ENCODE results near the gene NFX1. TPM values are rescaled to one million over a fixed set of nuclear protein-coding genes. Genes with fewer than 3 reads are reported as not detected.

NFX1 gene
- total and polyA plus RNA-seq, 9 of the 15 experiments (the other 6 are each of a cell fraction or from before 2014, with no cell fraction given), result 8.8 to 38.9 (median 26.8) TPM

DNA sequence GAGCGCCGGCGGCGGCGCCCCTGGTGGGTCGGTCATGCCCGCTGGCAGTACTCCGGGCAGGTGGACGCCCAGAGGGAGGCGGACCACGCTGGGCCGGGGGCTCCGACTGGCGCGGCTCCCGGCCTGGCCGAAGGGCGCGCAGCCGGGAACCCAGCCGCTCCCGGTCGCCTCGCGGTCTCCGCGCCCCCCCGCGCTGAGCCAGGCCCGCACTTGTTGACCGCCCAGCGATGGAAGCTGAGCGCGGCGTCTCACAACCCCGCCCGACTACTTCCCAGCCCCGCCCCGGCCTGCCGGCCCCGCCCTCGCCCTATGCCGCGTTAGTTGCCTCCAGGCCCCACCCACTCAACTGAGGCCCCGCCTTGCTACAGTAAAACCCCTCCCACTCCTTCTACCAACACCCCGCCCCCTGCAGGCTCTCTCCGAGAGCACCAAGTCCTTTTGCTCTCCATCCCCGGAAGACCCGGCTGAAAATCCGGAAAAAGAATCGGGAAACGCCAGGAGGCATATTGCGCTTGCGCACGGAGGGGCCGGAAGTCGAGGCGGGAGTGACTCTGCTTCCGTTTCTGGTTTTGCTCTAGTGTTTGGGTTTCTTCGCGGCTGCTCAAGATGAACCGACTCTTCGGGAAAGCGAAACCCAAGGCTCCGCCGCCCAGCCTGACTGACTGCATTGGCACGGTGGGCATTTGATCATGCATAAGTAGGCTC is 25.7 kb upstream of the NFX1 start, which contains the start of the genes BAG1 and CHMP5 (continued):
- no peak for TF ChIP-seq FOXA1 (IDR thresholded peaks at IDR 0.05; ENCODE audit: borderline replicate concordance)
- TF ChIP-seq, protein P1, sequence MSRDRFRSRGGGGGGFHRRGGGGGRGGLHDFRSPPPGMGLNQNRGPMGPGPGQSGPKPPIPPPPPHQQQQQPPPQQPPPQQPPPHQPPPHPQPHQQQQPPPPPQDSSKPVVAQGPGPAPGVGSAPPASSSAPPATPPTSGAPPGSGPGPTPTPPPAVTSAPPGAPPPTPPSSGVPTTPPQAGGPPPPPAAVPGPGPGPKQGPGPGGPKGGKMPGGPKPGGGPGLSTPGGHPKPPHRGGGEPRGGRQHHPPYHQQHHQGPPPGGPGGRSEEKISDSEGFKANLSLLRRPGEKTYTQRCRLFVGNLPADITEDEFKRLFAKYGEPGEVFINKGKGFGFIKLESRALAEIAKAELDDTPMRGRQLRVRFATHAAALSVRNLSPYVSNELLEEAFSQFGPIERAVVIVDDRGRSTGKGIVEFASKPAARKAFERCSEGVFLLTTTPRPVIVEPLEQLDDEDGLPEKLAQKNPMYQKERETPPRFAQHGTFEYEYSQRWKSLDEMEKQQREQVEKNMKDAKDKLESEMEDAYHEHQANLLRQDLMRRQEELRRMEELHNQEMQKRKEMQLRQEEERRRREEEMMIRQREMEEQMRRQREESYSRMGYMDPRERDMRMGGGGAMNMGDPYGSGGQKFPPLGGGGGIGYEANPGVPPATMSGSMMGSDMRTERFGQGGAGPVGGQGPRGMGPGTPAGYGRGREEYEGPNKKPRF (IDR thresholded peaks at IDR 0.05; ENCODE audit: low read depth, low read length), result no peak
- no peak for TF ChIP-seq ZNF212 (CRISPR knock-in tag; IDR thresholded peaks at IDR 0.05)
- TF ChIP-seq, protein P2, sequence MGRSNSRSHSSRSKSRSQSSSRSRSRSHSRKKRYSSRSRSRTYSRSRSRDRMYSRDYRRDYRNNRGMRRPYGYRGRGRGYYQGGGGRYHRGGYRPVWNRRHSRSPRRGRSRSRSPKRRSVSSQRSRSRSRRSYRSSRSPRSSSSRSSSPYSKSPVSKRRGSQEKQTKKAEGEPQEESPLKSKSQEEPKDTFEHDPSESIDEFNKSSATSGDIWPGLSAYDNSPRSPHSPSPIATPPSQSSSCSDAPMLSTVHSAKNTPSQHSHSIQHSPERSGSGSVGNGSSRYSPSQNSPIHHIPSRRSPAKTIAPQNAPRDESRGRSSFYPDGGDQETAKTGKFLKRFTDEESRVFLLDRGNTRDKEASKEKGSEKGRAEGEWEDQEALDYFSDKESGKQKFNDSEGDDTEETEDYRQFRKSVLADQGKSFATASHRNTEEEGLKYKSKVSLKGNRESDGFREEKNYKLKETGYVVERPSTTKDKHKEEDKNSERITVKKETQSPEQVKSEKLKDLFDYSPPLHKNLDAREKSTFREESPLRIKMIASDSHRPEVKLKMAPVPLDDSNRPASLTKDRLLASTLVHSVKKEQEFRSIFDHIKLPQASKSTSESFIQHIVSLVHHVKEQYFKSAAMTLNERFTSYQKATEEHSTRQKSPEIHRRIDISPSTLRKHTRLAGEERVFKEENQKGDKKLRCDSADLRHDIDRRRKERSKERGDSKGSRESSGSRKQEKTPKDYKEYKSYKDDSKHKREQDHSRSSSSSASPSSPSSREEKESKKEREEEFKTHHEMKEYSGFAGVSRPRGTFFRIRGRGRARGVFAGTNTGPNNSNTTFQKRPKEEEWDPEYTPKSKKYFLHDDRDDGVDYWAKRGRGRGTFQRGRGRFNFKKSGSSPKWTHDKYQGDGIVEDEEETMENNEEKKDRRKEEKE (IDR thresholded peaks at IDR 0.05; ENCODE audit: borderline replicate concordance in 1 of 2, control insufficient read depth in 1 of 2, low read depth in 2 of 2, low read length in 1 of 2), result no peak
- TF ChIP-seq ZEB2 (IDR thresholded peaks at IDR 0.05), result no peak
- no peak for TF ChIP-seq SRSF3 (IDR thresholded peaks at IDR 0.05; ENCODE audit: insufficient read depth, low read length)
- TF ChIP-seq KLF1 (tag; IDR thresholded peaks at IDR 0.05), result no peak
- TF ChIP-seq, protein P3, sequence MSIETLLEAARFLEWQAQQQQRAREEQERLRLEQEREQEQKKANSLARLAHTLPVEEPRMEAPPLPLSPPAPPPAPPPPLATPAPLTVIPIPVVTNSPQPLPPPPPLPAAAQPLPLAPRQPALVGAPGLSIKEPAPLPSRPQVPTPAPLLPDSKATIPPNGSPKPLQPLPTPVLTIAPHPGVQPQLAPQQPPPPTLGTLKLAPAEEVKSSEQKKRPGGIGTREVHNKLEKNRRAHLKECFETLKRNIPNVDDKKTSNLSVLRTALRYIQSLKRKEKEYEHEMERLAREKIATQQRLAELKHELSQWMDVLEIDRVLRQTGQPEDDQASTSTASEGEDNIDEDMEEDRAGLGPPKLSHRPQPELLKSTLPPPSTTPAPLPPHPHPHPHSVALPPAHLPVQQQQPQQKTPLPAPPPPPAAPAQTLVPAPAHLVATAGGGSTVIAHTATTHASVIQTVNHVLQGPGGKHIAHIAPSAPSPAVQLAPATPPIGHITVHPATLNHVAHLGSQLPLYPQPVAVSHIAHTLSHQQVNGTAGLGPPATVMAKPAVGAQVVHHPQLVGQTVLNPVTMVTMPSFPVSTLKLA (conservative IDR thresholded peaks at IDR 0.05), result no peak; a peak in 1 of 4 replicates
- TF ChIP-seq ZNF79 (CRISPR knock-in tag; IDR thresholded peaks at IDR 0.05; ENCODE audit: low read depth), result no peak
- TF ChIP-seq MAFK (IDR thresholded peaks at IDR 0.05; ENCODE audit: low read length), result no peak
- TF ChIP-seq ZNF780A (CRISPR knock-in tag; IDR thresholded peaks at IDR 0.05), result no peak
- TF ChIP-seq, protein P4, sequence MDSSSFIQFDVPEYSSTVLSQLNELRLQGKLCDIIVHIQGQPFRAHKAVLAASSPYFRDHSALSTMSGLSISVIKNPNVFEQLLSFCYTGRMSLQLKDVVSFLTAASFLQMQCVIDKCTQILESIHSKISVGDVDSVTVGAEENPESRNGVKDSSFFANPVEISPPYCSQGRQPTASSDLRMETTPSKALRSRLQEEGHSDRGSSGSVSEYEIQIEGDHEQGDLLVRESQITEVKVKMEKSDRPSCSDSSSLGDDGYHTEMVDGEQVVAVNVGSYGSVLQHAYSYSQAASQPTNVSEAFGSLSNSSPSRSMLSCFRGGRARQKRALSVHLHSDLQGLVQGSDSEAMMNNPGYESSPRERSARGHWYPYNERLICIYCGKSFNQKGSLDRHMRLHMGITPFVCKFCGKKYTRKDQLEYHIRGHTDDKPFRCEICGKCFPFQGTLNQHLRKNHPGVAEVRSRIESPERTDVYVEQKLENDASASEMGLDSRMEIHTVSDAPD (CRISPR knock-in tag; IDR thresholded peaks at IDR 0.05), result no peak
- TF ChIP-seq HSF4 (CRISPR knock-in tag; IDR thresholded peaks at IDR 0.05; ENCODE audit: borderline replicate concordance), result no peak
- TF ChIP-seq, protein P5, sequence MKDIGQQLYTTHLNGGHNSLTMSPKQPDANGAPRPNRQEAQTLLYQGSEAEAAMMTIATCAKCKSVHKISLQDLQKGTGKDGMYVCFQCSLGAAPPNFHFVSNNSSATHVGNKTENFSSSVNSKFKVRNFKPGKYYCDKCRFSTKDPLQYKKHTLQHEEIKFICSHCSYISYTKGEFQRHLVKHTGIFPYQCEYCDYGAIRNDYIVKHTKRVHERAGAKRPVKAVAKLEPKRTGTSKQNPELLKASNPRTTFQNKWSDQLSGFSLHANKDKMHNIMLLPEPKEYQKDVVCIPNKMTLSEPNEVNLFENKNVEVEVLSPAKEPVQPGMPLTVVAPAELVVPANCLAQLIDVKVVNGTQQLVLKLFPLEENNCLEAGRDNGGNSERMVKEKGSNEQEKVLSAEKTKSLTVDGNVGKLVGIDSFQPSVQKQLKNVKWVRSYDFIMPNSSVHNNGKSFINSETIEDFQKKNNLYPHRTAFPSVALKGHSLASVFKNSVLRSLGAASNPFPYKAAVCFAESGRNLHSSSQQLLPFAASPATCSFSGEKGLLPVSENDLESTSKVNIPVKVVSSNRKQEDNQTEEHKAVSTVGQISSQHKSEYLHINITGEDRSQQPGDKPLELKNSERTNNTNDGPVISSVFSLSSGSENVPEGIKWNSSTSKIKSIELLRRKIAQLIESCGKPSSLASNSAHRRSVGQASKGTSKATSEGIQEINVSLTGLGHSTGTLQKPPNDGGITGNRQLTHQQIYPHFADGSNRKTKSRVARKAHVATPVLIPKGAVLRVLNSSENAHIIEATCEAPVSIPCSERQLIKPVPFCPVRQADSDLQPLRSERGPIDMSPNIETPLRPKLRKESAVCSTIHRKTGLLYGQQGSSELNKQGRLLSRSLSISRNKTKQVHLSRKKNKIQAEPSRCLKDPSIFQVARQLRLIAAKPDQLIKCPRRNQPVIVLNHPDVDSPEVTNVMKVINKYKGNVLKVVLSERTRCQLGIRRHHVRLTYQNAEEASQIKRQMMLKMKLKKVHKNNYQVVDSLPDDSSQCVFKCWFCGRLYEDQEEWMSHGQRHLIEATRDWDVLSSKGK (CRISPR knock-in tag; IDR thresholded peaks at IDR 0.05), result no peak
- TF ChIP-seq HDAC2 (IDR thresholded peaks at IDR 0.05), result no peak

All from K562 (cell line).